Cardiac muscle cell (in vitro differentiated cells and primary cell): ENCODE data around the gene TESK2. TPM values are rescaled to one million over a fixed set of nuclear protein-coding genes. Genes with fewer than 3 reads are reported as not detected.

ENCODE experiments used
- DNase-seq, 2 donors: peaks; one replicate each; pipeline versions ENCODE4 v3.0.0 to v3.0.0-alpha.2; 2010 to 2017; ENCODE audit warnings: low read depth in 1 of 2, low spot score in 1 of 2
- H3K27ac ChIP-seq: fragments of 200-600 bp; sonication (generic); 2 replicates; pipeline ENCODE4 v1.5.1; 2016
- H3K27me3 ChIP-seq: fragments of 200-600 bp; sonication (generic); 2 replicates; pipeline ENCODE4 v1.6.0; 2016; ENCODE audit warnings: control low read depth
- H3K36me3 ChIP-seq: fragments of 200-600 bp; sonication (generic); 2 replicates; pipeline ENCODE4 v1.5.1; 2016; ENCODE audit warnings: control low read depth
- H3K4me1 ChIP-seq: fragments of 200-600 bp; sonication (generic); 2 replicates; pipeline ENCODE4 v1.8.1; 2017; ENCODE audit warnings: low read depth, mild to moderate bottlenecking, mixed run types
- H3K4me3 ChIP-seq: fragments of 200-600 bp; sonication (generic); 2 replicates; pipeline ENCODE4 v1.5.1; 2016; ENCODE audit warnings: mild to moderate bottlenecking
- H3K9me3 ChIP-seq: fragments of 200-600 bp; sonication (generic); 2 replicates; pipeline ENCODE4 v1.5.1; 2017; ENCODE audit warnings: low read depth, mild to moderate bottlenecking, control low read depth
- polyA plus RNA-seq: library from polyadenylated mRNA; unstranded; fragments of >200 nt; fragmentation: Nextera tagmentation; extraction: Ambion mirVana; gene quantifications from 2 replicates; pipeline ENCODE4 v1.2.1, GENCODE V29; 2016
- total RNA-seq: library from RNA; depleted of rRNA; stranded (reverse); fragments of >200 nt; gene quantifications from 2 replicates; pipeline ENCODE4 v1.2.3, GENCODE V29; 2016
- TF ChIP-seq, protein P1 (sequence below): IDR thresholded peaks from 2 replicates; pipeline ENCODE4 v1.5.1; 2012; ENCODE audit warnings: low read depth, mild to moderate bottlenecking, low read length

Gene TESK2
- total and polyA plus RNA-seq, 2 experiments from 2014 or later, result 8.4 to 13.9 TPM

DNA sequence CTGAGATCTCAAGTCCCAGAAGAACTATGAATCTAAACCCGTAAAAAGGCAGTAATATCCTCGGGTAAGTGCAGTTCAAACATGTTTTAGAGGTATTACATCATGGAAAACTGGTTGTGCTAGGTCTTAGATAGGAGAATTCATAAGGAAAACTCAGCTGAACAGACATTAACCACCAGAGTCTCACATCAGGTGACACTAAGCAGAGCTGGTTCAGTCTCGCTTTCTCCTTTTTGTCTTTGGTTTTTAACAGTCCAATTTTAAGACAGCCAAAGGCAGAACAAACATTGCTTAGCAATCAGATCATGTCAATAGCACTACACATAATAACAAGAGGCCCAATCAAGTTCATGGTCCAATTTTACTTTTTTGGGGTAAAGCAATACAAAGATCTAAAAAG, 87.7 kb downstream of the TESK2 start:
- Histone ChIP-seq H3K27me3 (no peaks in the 10 kb centered on the region), H3K27ac (peak overlapping the region; percentile 54), H3K4me1 (no peaks in the 10 kb centered on the region), H3K36me3 (no peaks in the 10 kb centered on the region), H3K9me3 (no peaks in the 10 kb centered on the region), H3K4me3 (no peak overlapping the region)
- no peak for DNase-seq
- TF ChIP-seq, protein P1, sequence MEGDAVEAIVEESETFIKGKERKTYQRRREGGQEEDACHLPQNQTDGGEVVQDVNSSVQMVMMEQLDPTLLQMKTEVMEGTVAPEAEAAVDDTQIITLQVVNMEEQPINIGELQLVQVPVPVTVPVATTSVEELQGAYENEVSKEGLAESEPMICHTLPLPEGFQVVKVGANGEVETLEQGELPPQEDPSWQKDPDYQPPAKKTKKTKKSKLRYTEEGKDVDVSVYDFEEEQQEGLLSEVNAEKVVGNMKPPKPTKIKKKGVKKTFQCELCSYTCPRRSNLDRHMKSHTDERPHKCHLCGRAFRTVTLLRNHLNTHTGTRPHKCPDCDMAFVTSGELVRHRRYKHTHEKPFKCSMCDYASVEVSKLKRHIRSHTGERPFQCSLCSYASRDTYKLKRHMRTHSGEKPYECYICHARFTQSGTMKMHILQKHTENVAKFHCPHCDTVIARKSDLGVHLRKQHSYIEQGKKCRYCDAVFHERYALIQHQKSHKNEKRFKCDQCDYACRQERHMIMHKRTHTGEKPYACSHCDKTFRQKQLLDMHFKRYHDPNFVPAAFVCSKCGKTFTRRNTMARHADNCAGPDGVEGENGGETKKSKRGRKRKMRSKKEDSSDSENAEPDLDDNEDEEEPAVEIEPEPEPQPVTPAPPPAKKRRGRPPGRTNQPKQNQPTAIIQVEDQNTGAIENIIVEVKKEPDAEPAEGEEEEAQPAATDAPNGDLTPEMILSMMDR, result no peak

DNA sequence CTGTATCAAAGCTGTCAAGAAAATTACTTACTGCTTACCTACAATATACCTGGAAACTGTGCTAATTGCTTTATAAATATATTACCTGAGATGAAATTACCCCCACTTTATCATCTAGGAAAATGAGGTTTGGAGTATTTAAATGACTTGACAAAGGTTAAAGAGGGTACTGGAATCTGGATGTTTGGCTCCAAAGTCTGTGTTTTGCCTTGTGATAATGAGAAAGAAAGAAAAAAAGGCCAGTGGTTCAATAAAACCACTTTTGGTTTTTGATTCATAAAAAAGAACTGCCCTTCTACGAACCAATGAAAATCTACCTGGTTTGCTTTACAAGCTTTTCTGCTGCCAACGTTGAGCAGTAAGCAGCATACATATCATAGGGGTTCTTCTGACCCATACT, 89.4 kb downstream of the TESK2 start:
- Histone ChIP-seq H3K4me3 (no peak overlapping the region), H3K4me1 (no peaks in the 10 kb centered on the region), H3K27ac (no peak overlapping the region), H3K9me3 (no peaks in the 10 kb centered on the region), H3K27me3 (no peaks in the 10 kb centered on the region), H3K36me3 (no peaks in the 10 kb centered on the region)
- TF ChIP-seq, protein P1, result no peak
- DNase-seq, result no peak

DNA sequence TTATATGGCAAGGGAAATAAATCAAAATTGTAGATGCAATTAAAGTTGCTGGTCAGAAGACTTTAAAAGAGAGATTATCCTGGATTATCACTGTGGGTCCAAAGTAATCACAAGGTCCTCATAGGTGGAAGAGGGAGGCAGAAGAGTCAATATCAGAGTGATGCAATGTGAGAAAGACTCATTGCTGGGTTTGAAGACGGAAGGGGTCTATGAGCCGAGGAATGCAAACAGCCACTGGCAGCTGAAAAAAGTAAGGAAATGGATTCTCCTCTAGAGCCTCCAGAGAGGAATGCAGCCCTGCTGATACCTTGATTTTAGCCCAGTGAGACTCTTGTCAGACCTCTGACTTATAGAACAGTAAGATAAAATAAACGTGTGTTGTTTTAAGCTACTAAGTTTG, 90.9 kb downstream of the TESK2 start:
- H3K9me3 ChIP-seq, result no peaks in the 10 kb centered on the region
- TF ChIP-seq, protein P1, result no peak
- no peak overlapping the region for H3K4me3 ChIP-seq
- H3K27ac ChIP-seq, result peak overlapping the region; percentile 39
- no peaks in the 10 kb centered on the region for H3K36me3 ChIP-seq
- no peaks in the 10 kb centered on the region for H3K27me3 ChIP-seq
- no peaks in the 10 kb centered on the region for H3K4me1 ChIP-seq
- DNase-seq, result no peak

DNA sequence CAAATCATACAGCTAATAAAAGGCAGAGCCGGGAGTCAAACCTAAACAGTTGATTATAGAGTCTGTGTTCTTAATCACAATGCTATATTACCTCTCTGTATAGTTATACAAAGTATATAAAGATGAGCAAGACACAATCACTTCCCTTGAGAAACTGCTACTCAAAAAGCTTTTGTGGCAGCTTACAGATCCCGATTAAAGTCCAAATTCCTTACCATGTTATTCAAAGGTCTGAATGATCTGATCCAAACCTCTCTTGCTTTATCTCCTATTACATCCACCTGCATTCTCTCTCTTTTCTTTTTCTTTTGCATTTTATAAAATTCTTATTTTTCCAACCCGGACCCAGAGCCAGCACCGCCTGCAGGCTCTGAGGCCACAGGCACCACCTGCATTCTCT, 93.7 kb downstream of the TESK2 start:
- no peaks in the 10 kb centered on the region for H3K9me3 ChIP-seq
- no peaks in the 10 kb centered on the region for H3K4me1 ChIP-seq
- TF ChIP-seq, protein P1, result no peak
- no peaks in the 10 kb centered on the region for H3K36me3 ChIP-seq
- no peak overlapping the region for H3K4me3 ChIP-seq
- DNase-seq, result no peak
- no peaks in the 10 kb centered on the region for H3K27me3 ChIP-seq
- no peak overlapping the region for H3K27ac ChIP-seq

DNA sequence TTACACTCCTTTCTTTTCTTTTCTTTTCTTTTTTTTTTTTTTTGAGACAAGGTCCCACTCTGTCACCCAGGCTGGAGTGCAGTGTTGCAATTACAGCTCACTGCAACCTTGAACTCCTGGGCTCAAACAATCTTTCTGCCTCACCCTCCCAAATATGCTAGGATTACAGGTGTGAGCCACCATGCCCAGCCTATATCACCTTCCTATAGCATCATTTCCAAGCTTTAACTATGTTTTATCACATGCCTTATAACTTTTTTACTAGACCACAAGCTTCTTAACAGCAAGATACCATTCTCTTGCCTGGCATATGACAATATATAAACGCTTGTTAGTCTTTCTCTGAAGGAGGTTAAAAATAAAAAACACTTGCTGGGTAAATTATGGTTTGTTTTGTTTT, 95.4 kb downstream of the TESK2 start:
- Histone ChIP-seq H3K9me3 (no peaks in the 10 kb centered on the region), H3K4me1 (no peaks in the 10 kb centered on the region), H3K27me3 (no peaks in the 10 kb centered on the region), H3K27ac (no peak overlapping the region), H3K36me3 (no peaks in the 10 kb centered on the region), H3K4me3 (no peak overlapping the region)
- TF ChIP-seq, protein P1, result no peak
- DNase-seq, result no peak

DNA sequence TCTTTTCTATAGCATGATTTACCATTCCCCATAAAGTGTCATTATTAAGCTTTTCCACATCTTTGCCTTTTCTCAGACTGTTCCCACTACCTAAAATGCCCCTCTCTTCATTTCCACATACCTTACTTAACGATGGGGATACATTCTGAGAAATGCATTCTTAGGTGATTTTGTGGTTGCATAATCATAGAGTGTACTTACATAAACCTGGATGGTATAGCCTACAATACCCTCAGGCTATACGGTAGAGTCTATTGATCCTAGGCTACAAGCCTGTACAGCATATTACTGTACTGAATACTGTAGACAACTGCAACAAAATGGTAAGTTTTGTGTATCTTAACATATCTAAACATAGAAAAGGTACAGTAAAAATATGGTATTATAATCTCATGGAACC, 95.9 kb downstream of the TESK2 start:
- TF ChIP-seq, protein P1, result no peak
- no peak overlapping the region for H3K27ac ChIP-seq
- no peak for DNase-seq
- no peaks in the 10 kb centered on the region for H3K4me1 ChIP-seq
- H3K27me3 ChIP-seq, result no peaks in the 10 kb centered on the region
- no peaks in the 10 kb centered on the region for H3K36me3 ChIP-seq
- H3K4me3 ChIP-seq, result no peak overlapping the region
- no peaks in the 10 kb centered on the region for H3K9me3 ChIP-seq
